GM19372 (cell line): ENCODE measurements around the gene PSMC1.

Source experiments
- ATAC-seq: cut with Tn5 transposase; IDR thresholded peaks from one replicate; pipeline ENCODE4 v1.9.1; 2021; ENCODE audit warnings: mild to moderate bottlenecking, low read depth, moderate library complexity; ENCODE audit not compliant: unreplicated experiment

Gene PSMC1

GRCh38 chr14:90301122-90301521, 44.8 kb downstream of the PSMC1 start:
- no peak for ATAC-seq

- ATAC-seq: no peak
Observed at GRCh38 chr14:90301668-90302090, 45.3 kb downstream of the PSMC1 start.

- no peak for ATAC-seq
Observed at GRCh38 chr14:90302529-90303303, 46.4 kb downstream of the PSMC1 start.

GRCh38 chr14:90303473-90303872, 47.1 kb downstream of the PSMC1 start:
- ATAC-seq: no peak

- ATAC-seq: no peak
Observed at GRCh38 chr14:90304502-90304901, 48.1 kb downstream of the PSMC1 start.

- ATAC-seq: no peak
Observed at GRCh38 chr14:90305176-90305601, 48.8 kb downstream of the PSMC1 start.

GRCh38 chr14:90308561-90308960, 52.2 kb downstream of the PSMC1 start:
- ATAC-seq: no peak

- no peak for ATAC-seq
Observed at GRCh38 chr14:90317286-90317685, 60.9 kb downstream of the PSMC1 start.

GRCh38 chr14:90318016-90318415, 61.7 kb downstream of the PSMC1 start:
- no peak for ATAC-seq

- ATAC-seq: no peak
Observed at GRCh38 chr14:90319173-90319572, 62.8 kb downstream of the PSMC1 start.

GRCh38 chr14:90319634-90320541, 63.5 kb downstream of the PSMC1 start:
- no peak for ATAC-seq

GRCh38 chr14:90321891-90322290, 65.5 kb downstream of the PSMC1 start:
- ATAC-seq: no peak
